Measurements from ENCODE around the gene MRPL11.

GRCh38 chr11:66412110-66412509 is 26.5 kb downstream of the MRPL11 start:
- no peak for TF ChIP-seq EZH2 (optimal IDR thresholded peaks at IDR 0.05; ENCODE audit: low read depth, low read length)
- TF ChIP-seq, protein P1, sequence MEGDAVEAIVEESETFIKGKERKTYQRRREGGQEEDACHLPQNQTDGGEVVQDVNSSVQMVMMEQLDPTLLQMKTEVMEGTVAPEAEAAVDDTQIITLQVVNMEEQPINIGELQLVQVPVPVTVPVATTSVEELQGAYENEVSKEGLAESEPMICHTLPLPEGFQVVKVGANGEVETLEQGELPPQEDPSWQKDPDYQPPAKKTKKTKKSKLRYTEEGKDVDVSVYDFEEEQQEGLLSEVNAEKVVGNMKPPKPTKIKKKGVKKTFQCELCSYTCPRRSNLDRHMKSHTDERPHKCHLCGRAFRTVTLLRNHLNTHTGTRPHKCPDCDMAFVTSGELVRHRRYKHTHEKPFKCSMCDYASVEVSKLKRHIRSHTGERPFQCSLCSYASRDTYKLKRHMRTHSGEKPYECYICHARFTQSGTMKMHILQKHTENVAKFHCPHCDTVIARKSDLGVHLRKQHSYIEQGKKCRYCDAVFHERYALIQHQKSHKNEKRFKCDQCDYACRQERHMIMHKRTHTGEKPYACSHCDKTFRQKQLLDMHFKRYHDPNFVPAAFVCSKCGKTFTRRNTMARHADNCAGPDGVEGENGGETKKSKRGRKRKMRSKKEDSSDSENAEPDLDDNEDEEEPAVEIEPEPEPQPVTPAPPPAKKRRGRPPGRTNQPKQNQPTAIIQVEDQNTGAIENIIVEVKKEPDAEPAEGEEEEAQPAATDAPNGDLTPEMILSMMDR (IDR thresholded peaks at IDR 0.05; ENCODE audit: low read length), result no peak
- TF ChIP-seq EZH2phosphoT487 (IDR thresholded peaks at IDR 0.05; ENCODE audit: low read length), result no peak
